Measurements from ENCODE around the gene SLC16A2. TPM values are rescaled to one million over a fixed set of nuclear protein-coding genes. Genes with fewer than 3 reads are reported as not detected.
"Not testable (repeated sequence)": the region's sequence is repeated elsewhere in the genome, so short reads cannot be mapped to it uniquely, and the experiment has no call there.

SLC16A2 gene
- total RNA-seq, 3 donors from 2014 or later: 1.3 to 7.9 (median 2.3) TPM

DNA sequence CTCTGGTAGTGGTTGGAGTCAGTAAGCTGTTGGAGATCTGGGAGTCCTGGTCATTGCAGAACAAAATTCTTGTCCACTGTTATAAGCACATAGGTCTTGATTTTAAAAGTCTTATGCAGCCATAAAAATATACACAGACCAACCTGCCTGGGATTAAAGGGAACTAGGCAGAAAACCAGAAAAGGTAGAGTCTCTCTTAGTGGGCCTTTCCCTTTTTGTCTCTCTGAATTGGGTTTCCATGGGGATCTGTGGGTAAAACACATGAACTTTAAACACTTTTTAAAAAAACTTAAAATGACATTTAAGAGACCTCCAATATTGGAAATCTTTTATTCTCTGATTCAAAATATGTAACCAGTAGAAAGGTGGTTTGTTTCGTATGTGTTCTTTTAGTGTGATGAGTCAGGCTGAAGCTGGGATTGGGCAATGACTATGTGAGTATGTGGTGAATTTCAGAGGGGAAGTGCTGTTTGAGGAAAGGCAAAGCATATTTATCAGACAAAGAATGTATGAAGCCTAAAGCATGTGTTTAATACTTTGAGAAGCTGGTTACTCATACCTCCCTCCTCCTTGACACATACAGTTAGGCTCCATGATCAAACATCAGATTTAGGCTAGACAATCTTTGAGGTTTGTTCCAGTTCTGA is 29.6 kb downstream of the SLC16A2 start:
- no peak for DNase-seq
- TF ChIP-seq, protein P1, sequence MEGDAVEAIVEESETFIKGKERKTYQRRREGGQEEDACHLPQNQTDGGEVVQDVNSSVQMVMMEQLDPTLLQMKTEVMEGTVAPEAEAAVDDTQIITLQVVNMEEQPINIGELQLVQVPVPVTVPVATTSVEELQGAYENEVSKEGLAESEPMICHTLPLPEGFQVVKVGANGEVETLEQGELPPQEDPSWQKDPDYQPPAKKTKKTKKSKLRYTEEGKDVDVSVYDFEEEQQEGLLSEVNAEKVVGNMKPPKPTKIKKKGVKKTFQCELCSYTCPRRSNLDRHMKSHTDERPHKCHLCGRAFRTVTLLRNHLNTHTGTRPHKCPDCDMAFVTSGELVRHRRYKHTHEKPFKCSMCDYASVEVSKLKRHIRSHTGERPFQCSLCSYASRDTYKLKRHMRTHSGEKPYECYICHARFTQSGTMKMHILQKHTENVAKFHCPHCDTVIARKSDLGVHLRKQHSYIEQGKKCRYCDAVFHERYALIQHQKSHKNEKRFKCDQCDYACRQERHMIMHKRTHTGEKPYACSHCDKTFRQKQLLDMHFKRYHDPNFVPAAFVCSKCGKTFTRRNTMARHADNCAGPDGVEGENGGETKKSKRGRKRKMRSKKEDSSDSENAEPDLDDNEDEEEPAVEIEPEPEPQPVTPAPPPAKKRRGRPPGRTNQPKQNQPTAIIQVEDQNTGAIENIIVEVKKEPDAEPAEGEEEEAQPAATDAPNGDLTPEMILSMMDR (IDR thresholded peaks at IDR 0.05): no peak
- ATAC-seq: no peak
- H3K4me3 ChIP-seq: no peak overlapping the region
- no peaks in the 10 kb centered on the region for H3K4me1 ChIP-seq (ENCODE audit: low read depth)
- H3K36me3 ChIP-seq (ENCODE audit: low read depth): no peaks in the 10 kb centered on the region
- intact Hi-C loops (cut with DNase I, micrococcal nuclease): no loop called here
- no peaks in the 10 kb centered on the region for H3K9me3 ChIP-seq

DNA sequence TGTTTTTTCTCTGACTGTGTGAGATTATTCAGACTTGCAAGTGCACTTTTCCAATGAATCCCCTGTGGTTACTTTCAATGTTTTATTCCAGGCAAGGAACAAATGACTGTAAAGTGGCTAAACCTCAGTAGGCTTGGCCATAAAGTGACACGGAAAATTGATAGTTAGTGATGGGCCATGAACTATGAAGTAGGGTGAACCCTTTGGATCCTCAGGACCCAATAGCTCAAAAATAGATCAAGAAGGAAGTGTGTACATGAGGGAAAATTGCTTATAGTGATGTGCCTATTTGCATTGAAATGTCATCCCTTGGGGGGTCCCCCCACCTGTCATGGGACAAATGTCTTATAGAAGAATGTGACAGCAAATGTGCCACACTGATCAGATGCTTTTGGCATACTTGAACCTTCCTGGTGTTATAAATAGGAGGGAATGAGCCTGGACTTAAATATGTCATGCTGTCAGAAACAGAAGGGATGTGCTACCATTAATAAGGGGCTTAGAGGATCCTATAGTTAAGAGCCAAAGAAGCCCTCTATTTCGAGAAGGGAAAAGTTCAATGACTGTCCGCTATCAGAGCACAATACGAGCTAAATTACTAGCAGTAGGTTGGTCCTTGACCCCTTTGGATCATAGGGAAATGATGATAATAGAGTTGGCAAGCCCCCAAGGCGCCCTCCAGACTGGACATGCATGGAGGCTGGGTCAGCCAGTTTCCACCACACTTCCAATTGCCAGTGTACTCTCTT is 30.3 kb downstream of the SLC16A2 start:
- TF ChIP-seq, protein P1 (IDR thresholded peaks at IDR 0.05): no peak
- intact Hi-C loops (cut with DNase I, micrococcal nuclease): no loop called here
- no peak for ATAC-seq
- no peak for DNase-seq
- Histone ChIP-seq H3K9me3 (no peaks in the 10 kb centered on the region), H3K4me3 (no peak overlapping the region), H3K36me3 (ENCODE audit: low read depth) (no peaks in the 10 kb centered on the region), H3K4me1 (ENCODE audit: low read depth) (no peaks in the 10 kb centered on the region)

DNA sequence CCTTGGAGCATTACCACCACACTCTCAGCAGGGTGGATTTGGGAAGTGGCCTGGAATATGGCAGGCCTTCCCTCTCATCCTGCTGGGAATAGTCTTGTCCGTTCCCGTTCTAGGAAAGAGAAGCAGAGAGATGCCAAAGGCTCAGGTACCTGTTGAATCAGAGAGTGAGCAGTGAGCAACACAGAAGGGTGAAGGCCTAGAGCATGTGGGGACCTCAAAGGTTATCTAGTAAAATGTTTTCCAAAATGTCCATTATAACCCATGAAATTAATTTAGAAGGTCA is 30.8 kb downstream of the SLC16A2 start:
- no peaks in the 10 kb centered on the region for H3K9me3 ChIP-seq
- H3K4me3 ChIP-seq: no peak overlapping the region
- no peaks in the 10 kb centered on the region for H3K36me3 ChIP-seq (ENCODE audit: low read depth)
- DNase-seq (no peak), ATAC-seq (no peak)
- intact Hi-C loops (cut with DNase I, micrococcal nuclease): no loop called here
- TF ChIP-seq, protein P1 (IDR thresholded peaks at IDR 0.05): no peak
- no peaks in the 10 kb centered on the region for H3K4me1 ChIP-seq (ENCODE audit: low read depth)

DNA sequence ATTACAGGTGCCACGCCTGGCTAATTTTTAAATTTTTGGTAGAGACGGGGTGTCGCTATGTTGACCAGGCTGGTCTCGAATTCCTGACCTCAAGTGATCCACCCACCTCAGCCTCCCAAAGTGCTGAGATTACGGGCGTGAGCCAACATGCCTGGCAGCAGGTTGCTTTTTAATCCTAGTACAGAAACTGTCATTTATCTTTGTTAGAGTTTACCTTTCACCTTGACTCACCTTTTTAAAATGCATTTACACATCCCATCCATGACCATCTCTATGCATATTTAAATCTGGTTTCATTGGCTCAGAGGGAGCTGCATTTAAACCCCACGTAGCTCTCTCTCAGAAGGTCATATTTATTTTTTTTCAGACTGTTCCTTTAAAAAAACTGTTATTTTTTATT is 31.9 kb downstream of the SLC16A2 start:
- no peaks in the 10 kb centered on the region for H3K9me3 ChIP-seq
- DNase-seq (no peak), ATAC-seq (no peak)
- no peaks in the 10 kb centered on the region for H3K36me3 ChIP-seq (ENCODE audit: low read depth)
- no peak overlapping the region for H3K4me3 ChIP-seq
- TF ChIP-seq, protein P1 (IDR thresholded peaks at IDR 0.05): no peak
- intact Hi-C loops (cut with DNase I, micrococcal nuclease): no loop called here
- H3K4me1 ChIP-seq (ENCODE audit: low read depth): no peaks in the 10 kb centered on the region

DNA sequence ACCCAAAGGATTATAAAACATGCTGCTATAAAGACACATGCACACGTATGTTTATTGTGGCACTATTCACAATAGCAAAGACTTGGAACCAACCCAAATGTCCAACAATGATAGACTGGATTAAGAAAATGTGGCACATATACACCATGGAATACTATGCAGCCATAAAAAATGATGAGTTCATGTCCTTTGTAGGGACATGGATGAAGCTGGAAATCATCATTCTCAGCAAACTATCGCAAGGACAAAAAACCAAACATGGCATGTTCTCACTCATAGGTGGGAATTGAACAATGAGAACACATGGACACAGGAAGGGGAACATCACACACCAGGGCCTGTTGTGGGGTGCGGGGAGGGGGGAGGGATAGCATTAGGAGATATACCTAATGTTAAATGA is 32.9 kb downstream of the SLC16A2 start:
- intact Hi-C loops (cut with DNase I, micrococcal nuclease); ATAC-seq: not testable (repeated sequence)

DNA sequence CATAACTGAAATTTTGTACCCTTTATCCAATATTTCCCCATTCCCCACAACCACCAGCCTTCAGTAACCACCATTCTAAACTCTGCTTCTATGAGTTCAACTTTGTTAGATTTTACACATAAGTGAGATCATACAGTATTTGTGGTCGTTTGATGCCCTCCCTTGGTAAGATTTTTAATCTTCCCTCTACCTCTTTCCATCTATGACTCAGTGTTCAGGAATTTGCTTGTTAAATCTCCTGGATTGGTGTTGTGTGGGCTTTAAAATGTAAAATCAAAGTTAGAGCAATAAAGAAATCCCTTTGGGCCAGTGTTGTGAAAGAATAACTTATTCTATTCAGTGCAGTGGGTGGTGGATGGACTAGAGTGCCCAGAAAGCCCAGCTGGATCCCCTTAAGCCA is 37.4 kb downstream of the SLC16A2 start:
- Histone ChIP-seq H3K9me3 (no peaks in the 10 kb centered on the region), H3K36me3 (ENCODE audit: low read depth) (no peaks in the 10 kb centered on the region), H3K4me3 (no peak overlapping the region), H3K4me1 (ENCODE audit: low read depth) (no peaks in the 10 kb centered on the region)
- ATAC-seq: no peak
- no peak for DNase-seq
- TF ChIP-seq, protein P1 (IDR thresholded peaks at IDR 0.05): no peak
- intact Hi-C loops (cut with DNase I, micrococcal nuclease): no loop called here

More for the DNA sequence above, 32.9 kb downstream of the SLC16A2 start:
- H3K4me1 ChIP-seq (ENCODE audit: low read depth); DNase-seq; H3K9me3 ChIP-seq; H3K4me3 ChIP-seq; H3K36me3 ChIP-seq (ENCODE audit: low read depth): not testable (repeated sequence)

Data from mucosa of descending colon (tissue), 3 donors.